Left lung (tissue), 10 donors: Measurements from ENCODE around the gene RTKN2. TPM values are rescaled to one million over a fixed set of nuclear protein-coding genes. Genes with fewer than 3 reads are reported as not detected.

Source experiments
- ATAC-seq: fragments of 200-7000 bp; cut with Tn5 transposase; one replicate; pipeline ENCODE4 v1.9.1; 2020; ENCODE audit warnings: moderate library complexity
- DNase-seq, 4 donors: peaks; one replicate each; pipeline ENCODE4 v3.0.0-alpha.2; 2013 to 2020
- H3K27ac ChIP-seq, 2 donors: fragments of 200-600 bp; sonication (generic) in 1 of 2; one replicate each; pipeline versions ENCODE4 v1.5.0 to v1.8.0; 2020 to 2021
- H3K27me3 ChIP-seq, 2 donors: fragments of 200-600 bp; sonication (generic) in 1 of 2; one replicate each; pipeline versions ENCODE4 v1.5.0 to v1.8.0; 2020 to 2021
- H3K36me3 ChIP-seq, 2 donors: fragments of 200-600 bp; sonication (generic) in 1 of 2; one replicate each; pipeline versions ENCODE4 v1.5.0 to v1.8.0; 2020 to 2021
- H3K4me1 ChIP-seq, 2 donors: fragments of 200-600 bp; one replicate each; pipeline ENCODE4 v1.8.0; 2021
- H3K4me3 ChIP-seq, 2 donors: fragments of 200-600 bp; sonication (generic) in 1 of 2; one replicate each; pipeline versions ENCODE4 v1.5.0 to v1.8.0; 2020 to 2021; ENCODE audit warnings: mild to moderate bottlenecking in 1 of 2
- H3K9me3 ChIP-seq, 2 donors: fragments of 200-600 bp; sonication (generic) in 1 of 2; one replicate each; pipeline versions ENCODE4 v1.5.0 to v1.8.0; 2020 to 2021
- CTCF ChIP-seq, 2 donors: fragments of 200-600 bp; sonication (generic) in 1 of 2; IDR thresholded peaks; one replicate each; pipeline versions ENCODE4 v1.5.0 to v1.8.0; 2021; ENCODE audit warnings: antibody characterized with exemption in 2 of 2
- intact Hi-C, 2 donors: fragments of 100-400 bp; cut with DNase I; formaldehyde crosslinking; loops; one replicate each; pipeline versions ENCODE4 v1.11.2 to v1.14.2; 2022
- polyA plus RNA-seq, 6 donors: library from polyadenylated mRNA; unstranded; fragments of 120-200 nt; gene quantifications; one replicate each; pipeline ENCODE4 v1.2.1, GENCODE V29; 2013; ENCODE audit not compliant: insufficient read length in 6 of 6
- total RNA-seq, 2 donors: library from RNA; stranded (reverse); fragmentation: NEBNext Ultra II Directional; extraction: Animal tissue kit (Norgen Biotek cat#: 25700); gene quantifications; one replicate each; pipeline ENCODE4 v1.2.1, GENCODE V29; 2021
- donor health status: DM: no; HTN: yes; CAD: no.
- donor health status: DM: no; HTN: no; CAD: no.

The RTKN2 gene
- total and polyA plus RNA-seq, 8 donors: 5.7 to 17.1 (median 11.2) TPM

GRCh38 chr10:62165803-62166202 lies 102.8 kb downstream of the RTKN2 start:
- intact Hi-C loops: no loop called here
- ATAC-seq (no peak), DNase-seq (no peak)
- Histone ChIP-seq H3K9me3 (no peaks in the 10 kb centered on the region), H3K36me3 (no peaks in the 10 kb centered on the region), H3K27ac (peak overlapping the region in 1 of 2 donors; percentile 52), H3K4me3 (no peak overlapping the region), H3K4me1 (peaks cover 0 to 14% of the 10 kb centered on the region in 2 donors), H3K27me3 (no peaks in the 10 kb centered on the region)
- TF ChIP-seq CTCF (IDR thresholded peaks at IDR 0.05): no peak

- H3K4me3 ChIP-seq: no peak overlapping the region
- no peak for TF ChIP-seq CTCF (IDR thresholded peaks at IDR 0.05)
- no peaks in the 10 kb centered on the region for H3K9me3 ChIP-seq
- peaks cover 0 to 11% of the 10 kb centered on the region in 2 donors for H3K4me1 ChIP-seq
- no peak for ATAC-seq
- DNase-seq: no peak
- intact Hi-C loops: no loop called here
- no peaks in the 10 kb centered on the region for H3K27me3 ChIP-seq
- no peaks in the 10 kb centered on the region for H3K36me3 ChIP-seq
- H3K27ac ChIP-seq: no peak overlapping the region
These were observed 105.6 kb downstream of the RTKN2 start for GRCh38 chr10:62163024-62163423.

GRCh38 chr10:62162261-62162981 lies 106.2 kb downstream of the RTKN2 start:
- no peak for DNase-seq
- Histone ChIP-seq H3K9me3 (no peaks in the 10 kb centered on the region), H3K27ac (no peak overlapping the region), H3K36me3 (no peaks in the 10 kb centered on the region), H3K4me3 (no peak overlapping the region), H3K27me3 (no peaks in the 10 kb centered on the region), H3K4me1 (peaks cover 0 to 13% of the 10 kb centered on the region in 2 donors)
- intact Hi-C loops: no loop called here
- TF ChIP-seq CTCF (IDR thresholded peaks at IDR 0.05): no peak
- ATAC-seq: no peak

- Histone ChIP-seq H3K27me3 (no peaks in the 10 kb centered on the region), H3K27ac (no peak overlapping the region), H3K4me1 (peaks cover 2 to 4% of the 10 kb centered on the region in 2 donors), H3K9me3 (no peaks in the 10 kb centered on the region), H3K4me3 (no peak overlapping the region), H3K36me3 (no peaks in the 10 kb centered on the region)
- intact Hi-C loops: no loop called here
- TF ChIP-seq CTCF (IDR thresholded peaks at IDR 0.05): no peak
- ATAC-seq: no peak
- DNase-seq: no peak
These were observed 109.3 kb downstream of the RTKN2 start for GRCh38 chr10:62159351-62159750.

GRCh38 chr10:62157601-62158000 lies 111.0 kb downstream of the RTKN2 start:
- no peak for TF ChIP-seq CTCF (IDR thresholded peaks at IDR 0.05)
- Histone ChIP-seq H3K4me1 (peaks cover 4 to 12% of the 10 kb centered on the region in 2 donors), H3K27me3 (no peaks in the 10 kb centered on the region), H3K27ac (no peak overlapping the region), H3K4me3 (no peak overlapping the region), H3K9me3 (no peaks in the 10 kb centered on the region), H3K36me3 (no peaks in the 10 kb centered on the region)
- intact Hi-C loops: no loop called here
- DNase-seq (no peak), ATAC-seq (no peak)
